Smooth muscle cell of the brain vasculature (primary cell): ENCODE results near the gene STK36.

Experiments
- DNase-seq: peaks from one replicate; pipeline ENCODE4 v3.0.0-alpha.2; 2012; ENCODE audit warnings: low read depth, low spot score

Gene STK36

DNA sequence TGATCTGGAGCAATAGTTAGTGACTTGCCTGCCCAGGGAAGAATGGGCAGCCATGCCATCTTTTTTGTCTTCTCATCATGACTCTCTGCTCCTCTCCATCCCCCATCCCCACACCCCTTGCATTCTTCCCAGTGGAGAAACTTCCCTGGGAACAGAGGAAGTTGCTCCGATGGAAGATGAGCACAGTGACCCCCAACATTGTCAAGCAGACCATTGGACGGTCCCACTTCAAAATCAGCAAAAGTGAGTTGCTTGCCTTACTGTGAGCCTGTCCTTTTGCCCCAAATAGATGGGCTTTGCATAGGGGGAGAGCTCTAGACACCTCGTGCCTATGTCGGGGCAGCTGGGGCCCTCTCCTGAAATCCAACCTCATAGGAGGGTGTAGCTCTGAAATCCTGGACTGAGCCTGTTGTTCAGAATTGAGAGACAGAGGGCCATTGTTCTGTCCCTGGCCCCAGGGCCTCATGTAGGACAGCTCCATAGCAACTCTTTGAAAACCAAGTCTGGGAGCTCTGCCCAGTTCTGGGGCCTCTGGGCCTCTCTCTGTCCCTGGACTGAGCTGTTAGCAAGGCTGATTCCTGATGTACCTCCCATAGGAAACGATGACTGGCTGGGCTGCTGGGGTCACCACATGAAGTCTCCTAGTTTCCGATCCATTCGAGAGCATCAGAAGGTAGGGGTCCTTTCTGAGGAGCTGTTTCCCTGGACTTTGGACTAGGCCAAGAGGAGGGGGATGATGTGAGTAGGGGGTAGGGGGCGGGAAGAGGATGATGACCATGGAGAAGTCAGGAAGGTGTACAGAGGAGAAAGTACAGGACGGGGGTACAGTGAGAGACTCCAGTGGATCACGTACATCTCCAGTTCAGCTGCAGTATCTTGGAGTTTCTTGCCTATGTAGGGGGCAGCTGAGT, 73.9 kb downstream of the STK36 start:
- no peak for DNase-seq

DNA sequence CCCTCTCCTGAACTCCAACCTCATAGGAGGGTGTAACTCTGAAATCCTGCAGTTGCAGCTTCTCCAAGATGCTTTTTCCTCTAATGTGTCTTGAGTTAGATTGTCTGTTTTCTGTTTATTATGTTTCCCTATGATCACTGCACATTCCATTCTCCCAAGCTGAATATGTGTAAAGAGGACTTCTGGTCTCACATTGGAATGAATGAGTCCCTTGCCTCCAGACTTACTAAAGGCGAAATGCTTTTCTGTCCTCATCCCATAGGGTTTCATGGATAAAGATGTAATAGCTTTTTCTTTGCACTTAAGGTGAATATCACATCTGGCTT, 74.5 kb downstream of the STK36 start:
- DNase-seq = no peak

DNA sequence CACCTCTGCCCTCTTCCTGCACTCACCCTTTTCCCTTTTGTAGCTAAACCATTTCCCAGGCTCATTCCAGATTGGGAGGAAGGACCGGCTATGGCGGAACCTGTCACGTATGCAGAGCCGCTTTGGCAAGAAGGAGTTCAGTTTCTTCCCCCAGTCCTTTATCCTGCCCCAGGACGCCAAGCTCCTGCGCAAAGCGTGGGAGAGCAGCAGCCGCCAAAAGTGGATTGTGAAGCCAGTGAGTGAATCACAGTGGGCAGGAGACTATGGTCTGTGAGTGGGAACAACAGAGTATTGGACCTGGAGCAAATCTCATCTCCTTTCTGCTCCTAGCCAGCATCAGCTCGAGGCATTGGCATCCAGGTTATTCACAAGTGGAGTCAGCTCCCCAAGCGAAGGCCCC, 75.1 kb downstream of the STK36 start:
- DNase-seq = no peak

DNA sequence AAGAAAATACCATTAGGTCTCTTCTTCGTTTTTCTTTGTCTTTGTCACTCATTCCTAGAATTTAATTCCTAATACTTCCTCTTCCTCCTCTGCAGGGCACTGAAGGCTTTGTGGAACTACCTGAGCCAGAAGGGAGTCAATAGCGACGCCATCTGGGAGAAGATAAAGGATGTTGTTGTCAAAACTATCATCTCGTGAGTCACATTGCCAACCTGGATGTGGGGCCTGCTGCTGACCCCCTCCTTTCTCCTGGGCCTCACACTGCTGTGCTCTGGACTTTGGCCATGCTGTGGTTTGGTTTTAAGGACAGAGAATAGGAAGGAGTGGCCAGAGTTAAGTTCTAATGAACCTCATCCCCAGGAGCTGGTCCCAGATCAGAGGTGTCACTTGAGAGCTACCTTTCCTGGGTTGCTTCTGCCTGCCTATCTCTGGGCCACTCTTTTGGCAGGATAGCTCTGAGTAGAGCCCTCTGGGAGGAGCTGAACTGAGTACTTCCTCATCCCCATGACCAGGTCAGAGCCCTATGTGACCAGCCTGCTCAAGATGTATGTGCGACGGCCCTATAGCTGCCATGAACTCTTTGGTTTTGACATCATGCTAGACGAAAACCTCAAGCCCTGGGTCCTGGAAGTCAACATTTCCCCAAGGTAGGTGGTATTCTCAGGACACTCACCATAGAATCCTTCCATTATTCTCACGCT, 77.0 kb downstream of the STK36 start:
- no peak for DNase-seq
